ENCODE measurements around the gene SLC30A2.

SLC30A2 gene

GRCh38 chr1:26041401-26041800 is 4.5 kb downstream of the SLC30A2 start:
- no peak for DNase-seq (ENCODE audit: low read depth)

- DNase-seq (ENCODE audit: low read depth), result no peak
Measured at GRCh38 chr1:26038904-26039303, 7.0 kb downstream of the SLC30A2 start.

DNA sequence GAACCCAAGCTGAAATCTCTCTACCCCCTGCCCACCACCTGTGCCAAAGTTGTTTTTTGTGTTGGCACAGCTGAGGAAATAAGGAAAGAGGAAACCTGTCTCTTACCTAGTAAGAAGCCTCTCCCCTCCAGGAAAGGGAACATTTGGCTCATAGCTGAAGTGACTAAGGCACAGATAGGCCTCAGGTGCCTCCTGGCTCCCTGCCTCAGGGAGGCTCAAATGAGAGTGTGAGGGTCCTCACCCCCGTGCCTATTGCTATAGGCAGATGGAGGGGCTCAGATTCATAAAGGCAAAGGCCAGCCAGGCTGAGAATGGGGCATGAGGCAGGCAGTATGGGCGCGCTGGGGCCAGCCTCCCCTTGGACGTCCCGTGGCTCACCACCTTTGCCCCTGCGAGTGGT is 7.4 kb downstream of the SLC30A2 start:
- no peak for DNase-seq (ENCODE audit: low read depth)

DNA sequence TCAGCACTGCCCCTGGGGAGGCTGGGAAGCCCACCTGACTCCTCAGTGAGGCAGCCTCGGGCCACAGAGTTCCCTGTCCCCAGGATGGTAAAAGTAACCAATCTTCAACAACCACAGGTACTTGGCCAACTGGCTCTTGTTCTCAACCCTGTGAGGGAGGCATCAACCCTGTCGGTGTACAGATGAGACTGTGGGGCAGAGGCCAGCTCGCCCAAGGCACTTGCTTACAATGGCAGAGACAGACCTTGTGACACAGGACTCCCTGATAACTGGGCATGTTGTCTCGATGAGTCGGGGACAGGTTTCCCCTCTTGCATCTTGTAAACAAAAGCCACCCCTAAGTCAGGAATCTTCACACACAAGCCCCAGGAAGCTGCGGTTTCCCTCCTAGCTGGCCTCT is 8.0 kb downstream of the SLC30A2 start:
- no peak for DNase-seq (ENCODE audit: low read depth)

- no peak for DNase-seq (ENCODE audit: low read depth)
Measured at GRCh38 chr1:26036756-26037281, 9.1 kb downstream of the SLC30A2 start.

DNA sequence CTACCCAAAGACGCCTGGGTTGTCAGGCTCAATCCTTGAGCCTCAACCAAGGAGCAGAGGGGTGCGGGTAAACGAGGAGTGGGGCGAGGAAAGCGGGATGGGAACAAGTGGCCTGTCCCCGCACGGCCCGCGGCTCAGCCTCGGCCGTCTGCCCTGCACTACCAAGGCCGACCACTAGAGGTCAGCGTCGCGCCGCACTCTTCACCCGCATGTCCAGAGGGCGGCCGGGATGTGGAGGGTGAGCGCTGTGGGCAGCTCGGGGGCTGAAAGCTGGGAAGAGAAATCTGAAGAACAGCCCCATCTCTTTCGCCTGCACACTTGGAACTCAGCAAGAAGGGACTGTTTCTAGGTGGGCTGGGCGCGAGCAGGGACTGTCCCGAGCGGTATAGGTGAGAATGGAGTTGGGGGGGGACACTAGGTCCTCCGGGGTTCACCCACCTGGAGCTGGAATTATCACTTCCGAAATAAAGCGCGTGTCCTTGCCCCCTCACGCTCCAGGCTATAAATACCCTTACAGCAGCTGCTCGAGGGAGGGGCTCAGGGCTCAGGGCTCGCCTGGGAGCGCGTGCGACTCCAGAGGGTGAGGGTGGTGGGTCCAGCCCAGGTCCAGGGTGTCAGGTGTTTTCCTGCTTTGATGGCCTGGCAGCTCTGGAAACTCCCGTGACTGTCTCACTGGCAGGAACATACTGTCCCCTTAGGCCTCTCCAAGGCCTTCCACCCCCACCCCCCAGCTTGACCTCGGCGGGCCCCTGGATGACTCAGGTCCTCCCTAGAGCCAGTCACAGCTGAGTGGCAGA is 9.8 kb downstream of the SLC30A2 start:
- DNase-seq (ENCODE audit: low read depth), result peak; percentile 62

DNA sequence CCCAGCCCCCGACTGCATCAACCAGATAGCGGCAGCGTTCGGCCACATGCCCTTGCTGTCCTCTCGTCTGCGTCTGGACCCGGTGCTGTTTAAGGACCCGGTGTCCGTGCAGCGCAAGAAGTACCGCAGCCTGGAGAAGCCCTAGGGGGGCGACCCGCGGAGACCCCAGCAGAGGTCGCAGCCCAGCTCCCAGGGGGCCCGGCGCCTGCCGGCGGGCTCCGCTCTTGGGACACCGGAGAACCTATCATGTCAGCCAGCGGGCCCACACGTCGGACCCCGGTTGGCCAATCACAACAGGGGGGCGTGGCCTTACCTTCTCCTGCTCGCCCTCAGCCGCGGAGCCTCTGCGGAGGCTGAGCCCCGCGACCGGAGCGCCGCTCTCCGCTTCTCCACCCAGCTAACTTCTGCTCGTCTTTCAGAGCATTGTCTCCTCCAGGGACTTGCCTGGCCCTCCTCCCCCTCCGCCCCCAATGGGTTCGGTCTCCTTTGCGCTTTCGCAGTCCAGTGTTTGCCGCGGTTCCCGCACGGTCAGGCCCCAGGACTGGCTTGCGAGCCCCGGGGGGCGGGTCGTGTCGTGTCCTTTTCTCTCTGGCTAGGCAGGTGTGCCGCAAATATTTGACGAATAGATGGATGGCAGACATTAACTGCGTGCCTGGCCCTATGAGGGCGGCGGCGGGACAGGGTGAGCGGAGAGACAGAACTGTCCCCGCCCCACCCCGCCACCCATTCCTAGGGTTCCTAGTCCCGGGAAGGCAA is 10.5 kb downstream of the SLC30A2 start:
- DNase-seq (ENCODE audit: low read depth), result peak; percentile 82

GRCh38 chr1:26034504-26035202 is 11.3 kb downstream of the SLC30A2 start:
- DNase-seq (ENCODE audit: low read depth), result no peak

DNA sequence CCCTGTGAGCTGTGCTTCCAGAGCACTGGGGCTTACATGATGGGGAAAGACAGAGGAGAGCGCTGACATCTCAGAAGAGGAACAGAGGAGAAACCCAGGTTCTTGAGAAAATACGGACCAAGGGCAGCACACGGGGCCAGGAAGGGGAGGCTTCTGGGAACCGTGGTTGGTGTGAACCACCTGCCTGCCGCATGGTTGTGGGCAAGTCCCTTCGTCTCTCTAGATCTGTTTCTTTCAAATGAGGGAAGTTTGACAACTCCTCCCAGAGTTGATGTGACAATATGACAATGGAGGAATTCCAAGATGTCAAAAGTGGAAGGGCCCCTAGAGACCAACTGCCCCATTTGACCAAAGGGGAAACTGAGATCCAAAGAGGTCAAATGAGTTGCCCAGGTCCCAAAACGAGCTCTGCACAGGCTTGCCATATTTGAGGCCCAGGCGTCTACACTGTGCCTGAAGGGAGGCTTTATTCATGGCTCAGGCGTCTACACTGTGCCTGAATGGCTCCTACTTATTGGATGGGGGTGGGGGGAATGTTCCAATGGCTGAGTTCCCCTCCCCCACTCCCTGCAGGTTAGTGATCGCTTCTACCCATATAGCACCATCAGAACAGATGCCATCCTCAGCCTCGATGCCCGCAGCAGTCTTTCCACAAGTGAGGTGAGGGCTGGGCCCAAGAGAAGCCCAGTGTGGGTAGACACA is 13.1 kb downstream of the SLC30A2 start:
- no peak for DNase-seq (ENCODE audit: low read depth)

DNA sequence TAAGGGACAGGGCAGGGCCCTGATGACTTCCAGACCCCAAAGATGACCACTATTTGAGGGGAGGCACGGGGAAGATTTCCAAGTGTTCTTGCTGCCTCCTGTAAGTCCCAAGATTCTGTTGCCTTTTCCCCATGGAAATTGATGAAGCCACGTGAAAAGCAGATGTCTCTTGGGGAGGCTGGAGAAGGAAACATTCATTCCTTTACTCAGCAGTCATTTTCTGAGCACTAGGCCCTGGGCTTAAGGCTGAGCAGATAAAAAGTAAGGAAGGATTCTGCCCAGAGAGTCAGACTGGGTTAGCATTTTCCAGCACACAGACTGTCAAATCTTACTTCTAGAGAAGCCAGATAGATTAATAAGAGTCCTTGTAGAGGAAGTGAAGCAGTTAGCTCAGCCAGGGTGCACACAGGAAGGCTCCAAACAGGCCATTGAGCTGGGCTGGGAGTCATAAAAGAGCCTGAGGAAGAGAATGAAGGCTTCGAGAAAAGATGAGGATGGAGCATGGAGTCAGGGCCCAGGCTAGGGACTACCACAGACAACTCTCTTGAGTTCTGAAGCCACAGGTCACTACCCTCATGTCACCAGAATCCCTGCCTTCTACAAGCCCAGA is 14.2 kb downstream of the SLC30A2 start:
- DNase-seq (ENCODE audit: low read depth), result no peak

GRCh38 chr1:26031196-26031595 is 14.7 kb downstream of the SLC30A2 start:
- no peak for DNase-seq (ENCODE audit: low read depth)

DNA sequence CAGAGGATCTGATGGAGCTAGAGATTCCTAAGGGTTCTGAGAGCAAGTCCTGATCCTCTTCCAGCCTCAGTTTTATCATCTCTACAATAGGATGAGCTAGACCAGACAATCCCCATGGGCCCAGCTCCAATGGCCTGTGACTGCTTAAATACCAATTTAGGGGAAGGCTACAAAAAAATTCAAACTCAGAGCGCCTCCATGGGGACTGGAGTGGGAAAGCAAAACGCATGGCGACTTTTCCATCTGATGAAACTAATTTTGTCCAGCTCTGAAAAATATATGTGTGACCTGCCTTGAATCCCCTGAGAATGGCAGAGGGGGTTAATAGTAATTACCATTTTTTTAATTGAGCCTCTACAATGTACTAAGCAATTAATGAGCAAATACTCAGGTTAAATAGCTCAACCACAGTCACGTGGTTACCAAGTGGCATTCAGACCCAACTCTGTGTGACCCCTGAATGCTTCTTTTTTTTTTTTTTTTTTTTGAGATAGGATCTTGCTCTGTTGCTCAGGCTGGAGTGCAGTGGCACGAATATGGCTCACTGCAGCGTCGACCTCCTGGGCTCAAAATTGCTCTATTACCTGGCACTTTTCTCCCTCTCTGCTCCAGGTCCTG is 15.9 kb downstream of the SLC30A2 start:
- DNase-seq (ENCODE audit: low read depth), result no peak

DNA sequence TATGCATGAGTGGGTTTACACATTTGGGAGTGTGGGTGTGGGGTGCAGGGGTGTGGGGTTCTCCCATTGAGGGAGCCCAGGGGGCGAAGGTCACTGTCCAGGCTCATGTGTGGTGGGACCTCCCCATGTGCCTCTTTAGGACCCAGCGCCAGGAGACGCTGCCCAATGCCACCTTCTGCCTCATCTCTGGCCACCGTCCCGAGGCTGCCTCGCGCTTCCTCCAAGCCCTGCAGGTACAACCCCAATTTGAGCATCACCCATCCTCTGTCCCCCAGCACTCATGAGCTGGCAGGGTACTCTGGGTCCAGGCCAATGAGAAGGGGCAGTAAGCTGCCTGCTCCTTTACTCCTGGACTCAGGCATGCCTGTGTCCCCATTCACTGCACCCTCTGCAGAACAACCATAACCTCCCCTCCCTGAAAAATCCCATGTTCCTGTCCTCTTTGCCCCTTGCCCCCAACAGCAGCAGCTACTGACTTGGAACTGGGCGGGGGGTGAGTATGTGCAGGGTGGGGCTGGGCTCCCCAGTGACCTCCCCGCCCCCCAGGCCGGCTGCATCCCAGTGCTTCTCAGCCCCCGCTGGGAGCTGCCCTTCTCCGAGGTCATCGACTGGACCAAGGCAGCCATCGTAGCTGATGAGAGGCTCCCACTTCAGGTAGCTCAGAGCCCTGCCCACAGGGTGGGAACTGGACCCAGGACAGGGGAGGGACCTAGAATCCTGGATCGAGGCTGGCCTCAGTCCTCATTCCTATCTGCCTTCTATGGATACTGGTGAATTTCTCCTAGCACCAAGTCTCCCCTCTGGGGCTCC is 16.7 kb downstream of the SLC30A2 start:
- DNase-seq (ENCODE audit: low read depth), result no peak

- DNase-seq (ENCODE audit: low read depth), result no peak
Measured at GRCh38 chr1:26028490-26028980, 17.4 kb downstream of the SLC30A2 start.

- no peak for DNase-seq (ENCODE audit: low read depth)
Measured at GRCh38 chr1:26027716-26028489, 18.0 kb downstream of the SLC30A2 start.

DNA sequence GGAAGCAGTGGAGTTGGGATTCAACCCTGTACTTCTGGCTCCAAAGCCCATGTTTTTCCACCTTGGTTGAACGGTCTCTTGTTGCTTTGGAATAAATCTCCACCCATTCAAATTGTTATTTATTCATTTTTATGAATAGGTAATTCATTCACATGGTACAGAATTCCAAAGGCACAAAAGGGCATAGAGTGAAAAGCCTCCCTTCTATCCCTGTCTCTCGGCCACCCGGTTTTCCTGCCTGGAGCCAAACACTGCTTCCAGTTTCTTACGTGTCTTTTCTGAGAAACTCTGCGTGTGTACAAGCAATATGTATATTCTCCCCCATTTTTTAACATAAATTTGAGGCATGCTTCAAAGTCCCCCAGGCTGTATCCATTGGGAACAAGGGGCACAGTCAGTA is 20.4 kb downstream of the SLC30A2 start:
- DNase-seq (ENCODE audit: low read depth), result no peak

DNA sequence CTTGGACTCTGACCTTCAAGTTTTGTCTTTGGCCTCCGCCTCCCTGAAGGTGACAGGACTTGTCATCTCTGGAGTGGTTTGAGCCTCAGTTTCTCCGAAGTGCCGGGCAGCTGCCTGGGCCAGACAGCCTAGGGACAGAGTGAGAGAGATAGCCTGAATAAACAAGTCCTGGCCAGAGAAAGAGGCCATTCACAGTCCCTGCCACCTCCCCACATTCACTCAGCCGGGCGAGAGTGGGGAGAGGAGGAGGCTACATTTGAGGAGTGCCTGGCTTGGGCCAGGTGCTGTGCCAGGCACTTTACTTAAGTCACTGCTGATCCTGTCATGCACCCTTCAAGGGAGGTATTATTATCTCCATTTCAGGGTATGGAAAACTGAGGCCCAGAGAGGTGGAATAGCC is 20.9 kb downstream of the SLC30A2 start:
- DNase-seq (ENCODE audit: low read depth), result no peak

DNA sequence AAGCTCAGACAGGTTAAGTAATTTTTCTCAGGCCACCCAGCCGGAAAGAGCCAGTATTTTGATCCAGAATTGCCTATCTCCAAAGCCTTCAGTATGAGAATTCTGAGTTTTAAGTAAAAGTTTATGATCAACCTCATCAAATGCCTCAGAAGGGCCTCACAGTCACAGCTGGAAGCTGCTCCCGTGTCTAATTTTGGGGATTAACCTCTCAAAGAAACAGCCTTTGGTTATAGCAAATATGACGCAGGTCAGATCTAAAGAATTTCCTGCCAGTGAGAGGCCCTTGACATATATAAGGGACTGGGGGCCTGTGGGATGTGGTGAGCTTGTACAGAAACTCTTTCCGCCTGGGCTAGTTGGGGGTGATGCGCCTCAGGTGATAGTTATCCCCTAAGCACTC is 22.1 kb downstream of the SLC30A2 start:
- no peak for DNase-seq (ENCODE audit: low read depth)

DNA sequence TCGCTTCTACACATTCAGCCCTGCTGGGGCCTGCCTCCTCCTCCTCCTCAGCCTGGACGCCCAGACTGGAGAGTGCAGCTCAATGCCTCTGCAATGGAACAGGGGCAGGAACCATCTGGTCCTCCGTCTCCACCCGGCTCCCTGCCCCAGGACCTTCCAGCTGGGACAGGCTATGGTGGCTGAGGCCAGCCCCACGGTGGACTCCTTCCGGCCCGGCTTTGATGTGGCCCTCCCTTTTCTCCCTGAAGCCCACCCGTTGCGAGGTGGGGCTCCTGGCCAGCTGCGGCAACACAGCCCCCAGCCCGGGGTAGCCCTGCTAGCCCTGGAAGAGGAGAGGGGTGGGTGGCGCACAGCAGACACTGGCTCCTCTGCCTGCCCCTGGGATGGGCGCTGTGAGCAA is 22.9 kb downstream of the SLC30A2 start:
- DNase-seq (ENCODE audit: low read depth), result no peak
